GM10266 (cell line): ENCODE results near the gene PMM1.
"Not testable (repeated sequence)": the region's sequence is repeated elsewhere in the genome, so short reads cannot be mapped to it uniquely, and the experiment has no call there.

Experiments used
- DNase-seq: peaks from one replicate; pipeline ENCODE4 v3.0.0; 2012; ENCODE audit errors: extremely low spot score
- CTCF ChIP-seq: IDR thresholded peaks from 2 replicates; pipeline ENCODE4 v1.5.1; 2012; ENCODE audit warnings: mild to moderate bottlenecking, low read depth; ENCODE audit not compliant: control insufficient read depth, insufficient read depth; ENCODE audit errors: missing control alignments

PMM1 gene

GRCh38 chr22:41561335-41561734 is 28.3 kb downstream of the PMM1 start:
- DNase-seq = no peak
- no peak for TF ChIP-seq CTCF

GRCh38 chr22:41560095-41560471 is 29.6 kb downstream of the PMM1 start:
- TF ChIP-seq CTCF = no peak
- DNase-seq = no peak

GRCh38 chr22:41558241-41558630 is 31.4 kb downstream of the PMM1 start:
- not testable (repeated sequence) for DNase-seq

- TF ChIP-seq CTCF = no peak
- no peak for DNase-seq
Observed at GRCh38 chr22:41557401-41558240, 32.0 kb downstream of the PMM1 start.

GRCh38 chr22:41556561-41556960 is 33.1 kb downstream of the PMM1 start:
- no peak for DNase-seq
- no peak for TF ChIP-seq CTCF

GRCh38 chr22:41555325-41555982 is 34.2 kb downstream of the PMM1 start:
- no peak for TF ChIP-seq CTCF

GRCh38 chr22:41551877-41552582 is 37.6 kb downstream of the PMM1 start:
- no peak for DNase-seq
- no peak for TF ChIP-seq CTCF

More at GRCh38 chr22:41555325-41555982, 34.2 kb downstream of the PMM1 start:
- DNase-seq = no peak
